Measurements from ENCODE around the gene POR. TPM values are rescaled to one million over a fixed set of nuclear protein-coding genes. Genes with fewer than 3 reads are reported as not detected.
A peak's percentile ranks its signal among the peaks of the same experiment; 100 is the strongest.
"Not testable (repeated sequence)": the region's sequence is repeated elsewhere in the genome, so short reads cannot be mapped to it uniquely, and the experiment has no call there.

Gene POR
- total and polyA plus RNA-seq, 7 donors: 20.4 to 98.9 (median 39.3) TPM

GRCh38 chr7:75868153-75868552, 46.8 kb upstream of the POR start:
- whole genome bisulfite sequencing, 2 donors: 81 to 91% methylated on average over 2 of the region's 2 CpGs
- H3K9me3 ChIP-seq: no peaks in the 10 kb centered on the region
- H3K27ac ChIP-seq: no peak overlapping the region
- intact Hi-C loops (cut with DNase I): no loop called here
- DNase-seq: no peak
- no peaks in the 10 kb centered on the region for H3K36me3 ChIP-seq
- no peaks in the 10 kb centered on the region for H3K27me3 ChIP-seq
- H3K4me3 ChIP-seq: no peak overlapping the region
- TF ChIP-seq POLR2AphosphoS5 (IDR thresholded peaks at IDR 0.05) (no peak), POLR2A (IDR thresholded peaks at IDR 0.05) (no peak), EP300 (IDR thresholded peaks at IDR 0.05) (no peak), CTCF (IDR thresholded peaks at IDR 0.05) (no peak)
- peaks cover 0 to 12% (median 4%) of the 10 kb centered on the region in 4 donors for H3K4me1 ChIP-seq

- DNase-seq: no peak
- Histone ChIP-seq H3K27ac (no peak overlapping the region), H3K4me3 (no peak overlapping the region), H3K4me1 (peaks cover 0 to 12% (median 4%) of the 10 kb centered on the region in 4 donors), H3K36me3 (no peaks in the 10 kb centered on the region), H3K27me3 (no peaks in the 10 kb centered on the region), H3K9me3 (no peaks in the 10 kb centered on the region)
- WGBS, 2 donors: 85 to 92% methylated on average over 7 of the region's 7 CpGs
- TF ChIP-seq EP300 (IDR thresholded peaks at IDR 0.05) (no peak), CTCF (IDR thresholded peaks at IDR 0.05) (no peak), POLR2AphosphoS5 (IDR thresholded peaks at IDR 0.05) (no peak), POLR2A (IDR thresholded peaks at IDR 0.05) (no peak)
- intact Hi-C loops (cut with DNase I): no loop called here
Measured at GRCh38 chr7:75869776-75870379, 45.1 kb upstream of the POR start.

GRCh38 chr7:75870557-75871161, 44.3 kb upstream of the POR start:
- Histone ChIP-seq H3K4me1 (peaks cover 0 to 12% (median 4%) of the 10 kb centered on the region in 4 donors), H3K27me3 (no peaks in the 10 kb centered on the region), H3K36me3 (no peaks in the 10 kb centered on the region), H3K9me3 (no peaks in the 10 kb centered on the region), H3K4me3 (no peak overlapping the region), H3K27ac (no peak overlapping the region)
- TF ChIP-seq POLR2A (IDR thresholded peaks at IDR 0.05) (no peak), CTCF (IDR thresholded peaks at IDR 0.05) (no peak), EP300 (IDR thresholded peaks at IDR 0.05) (no peak), POLR2AphosphoS5 (IDR thresholded peaks at IDR 0.05) (no peak)
- DNase-seq: no peak
- WGBS, 2 donors: 81 to 84% methylated on average over 9 of the region's 9 CpGs
- intact Hi-C loops (cut with DNase I): no loop called here

DNA sequence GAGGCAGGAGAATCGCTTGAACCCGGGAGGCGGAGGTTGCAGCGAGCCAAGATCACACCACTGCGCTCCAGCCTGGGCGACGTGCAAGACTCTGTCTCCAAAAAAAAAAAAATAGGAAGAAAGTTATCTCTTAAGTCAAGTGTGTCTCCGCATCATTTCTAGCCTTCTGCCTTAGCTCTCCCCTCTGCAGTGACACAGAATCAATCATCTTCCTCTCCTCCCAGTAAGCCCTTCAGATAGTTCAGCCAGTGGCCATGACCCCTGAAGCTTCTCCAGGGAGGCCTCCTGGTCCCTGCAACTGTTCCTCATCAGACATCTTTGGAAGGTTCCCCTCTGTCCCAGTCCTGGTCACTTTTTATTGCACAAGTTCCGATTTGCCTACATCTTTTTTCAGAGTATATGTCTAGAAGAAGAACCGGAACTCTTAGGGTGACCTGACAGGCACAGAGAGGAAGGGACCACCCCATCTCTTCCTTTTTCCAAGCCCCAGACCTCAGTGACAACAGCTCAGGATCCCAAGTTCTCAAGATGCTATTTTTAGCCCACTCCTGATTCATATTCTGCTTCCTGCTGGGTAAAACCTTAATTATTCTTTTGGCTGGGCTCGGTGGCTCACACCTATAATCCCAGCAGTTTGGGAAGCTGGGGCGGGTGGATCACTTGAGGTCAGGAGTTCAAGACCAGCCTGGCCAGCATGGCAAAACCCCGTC, 42.7 kb upstream of the POR start:
- no peaks in the 10 kb centered on the region for H3K36me3 ChIP-seq
- peak overlapping the region; percentile 3 to 46 (median 32) for H3K27ac ChIP-seq
- intact Hi-C loops (cut with DNase I): no loop called here
- TF ChIP-seq CTCF (IDR thresholded peaks at IDR 0.05) (no peak), POLR2AphosphoS5 (IDR thresholded peaks at IDR 0.05) (peak in 1 of 4 donors; percentile 11)
- H3K27me3 ChIP-seq: no peaks in the 10 kb centered on the region
- WGBS, 2 donors: 68 to 74% methylated on average over 13 of the region's 13 CpGs
- no peaks in the 10 kb centered on the region for H3K9me3 ChIP-seq
- H3K4me3 ChIP-seq: no peak overlapping the region
- DNase-seq: no peak
- peaks cover 0 to 8% (median 4%) of the 10 kb centered on the region in 4 donors for H3K4me1 ChIP-seq

- H3K4me3 ChIP-seq; DNase-seq; H3K27ac ChIP-seq; H3K9me3 ChIP-seq; H3K36me3 ChIP-seq; intact Hi-C loops (cut with DNase I); H3K27me3 ChIP-seq: not testable (repeated sequence)
- peaks cover 0 to 14% (median 10%) of the 10 kb centered on the region in 4 donors for H3K4me1 ChIP-seq
- WGBS, 2 donors: 73 to 89% methylated on average over 3 of the region's 3 CpGs
Measured at GRCh38 chr7:75874180-75874579, 40.8 kb upstream of the POR start.

Data from sigmoid colon (tissue), 7 donors.